Measurements from ENCODE around the gene SELPLG. TPM values are rescaled to one million over a fixed set of nuclear protein-coding genes. Genes with fewer than 3 reads are reported as not detected.
"Not testable (repeated sequence)": the region's sequence is repeated elsewhere in the genome, so short reads cannot be mapped to it uniquely, and the experiment has no call there.

Gene SELPLG
- total RNA-seq, 1 experiment from 2014 or later: 0.41 TPM

DNA sequence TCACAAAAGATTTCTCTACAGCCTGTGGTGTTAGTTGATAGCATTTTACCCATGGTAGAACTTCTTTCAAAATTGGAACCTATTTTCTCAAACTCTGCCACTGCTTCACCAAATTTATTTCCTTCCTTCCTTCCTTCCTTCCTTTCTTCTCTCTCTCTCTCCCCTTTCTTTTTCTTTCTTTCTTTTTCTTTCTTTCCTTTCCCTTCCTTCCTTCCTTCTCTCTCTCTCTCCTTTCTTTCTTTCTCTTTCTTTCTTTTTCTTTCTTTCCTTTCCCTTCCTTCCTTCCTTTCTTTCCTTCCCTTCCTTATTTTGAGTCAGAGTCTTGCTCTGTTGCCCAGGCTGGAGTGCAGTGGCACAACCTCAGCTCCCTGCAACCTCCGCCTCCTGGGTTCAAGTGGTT, 59.4 kb downstream of the SELPLG start:
- DNase-seq (ENCODE audit: low read depth, low spot score); intact Hi-C loops (cut with micrococcal nuclease; ENCODE audit: unreplicated experiment); in situ Hi-C loops (cut with HindIII; ENCODE audit: low pct_unique_long_range_greater_than_20kb, low sequenced_read_pairs); ATAC-seq; H3K27ac ChIP-seq (ENCODE audit: low read length); H3K27me3 ChIP-seq (ENCODE audit: control insufficient read depth, insufficient read depth, low read length); H3K4me1 ChIP-seq (ENCODE audit: control insufficient read depth, insufficient read depth, low read length); CTCF ChIA-PET; H3K36me3 ChIP-seq (ENCODE audit: control insufficient read depth, insufficient read depth, low read length); H3K9me3 ChIP-seq (ENCODE audit: control insufficient read depth, insufficient read depth, low read depth, low read length); POLR2A ChIA-PET; H3K4me3 ChIP-seq (ENCODE audit: low read depth in 2 of 2, low read length in 2 of 2); BruUV-seq (replicated peaks): not testable (repeated sequence)

DNA sequence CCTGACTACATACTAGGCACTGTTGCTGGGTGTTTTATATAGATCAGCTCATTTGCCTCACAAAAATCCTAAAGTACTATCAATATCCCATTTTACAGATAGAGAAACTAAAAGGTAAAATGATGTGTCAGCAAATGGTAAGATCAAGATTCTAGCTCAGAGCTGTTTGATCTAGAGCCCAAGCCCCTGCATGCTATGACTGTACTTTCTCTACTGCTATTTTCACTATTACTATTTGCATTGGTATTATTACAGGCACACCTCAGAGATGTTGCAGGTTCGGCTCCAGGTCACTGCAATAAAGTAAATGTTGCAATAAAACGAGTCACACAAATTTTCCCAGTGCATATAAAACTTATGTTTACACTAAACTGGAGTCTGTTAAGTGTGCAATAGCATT, 60.4 kb downstream of the SELPLG start:
- no peaks in the 10 kb centered on the region for H3K4me1 ChIP-seq (ENCODE audit: control insufficient read depth, insufficient read depth, low read length)
- POLR2A ChIA-PET: interaction anchor here (0.7 kb wide), 1 partner anchor 570 kb away, joined by 6 read pairs; no protein-coding TSS in a partner anchor
- no peak for DNase-seq (ENCODE audit: low read depth, low spot score)
- TF ChIP-seq, protein P1, sequence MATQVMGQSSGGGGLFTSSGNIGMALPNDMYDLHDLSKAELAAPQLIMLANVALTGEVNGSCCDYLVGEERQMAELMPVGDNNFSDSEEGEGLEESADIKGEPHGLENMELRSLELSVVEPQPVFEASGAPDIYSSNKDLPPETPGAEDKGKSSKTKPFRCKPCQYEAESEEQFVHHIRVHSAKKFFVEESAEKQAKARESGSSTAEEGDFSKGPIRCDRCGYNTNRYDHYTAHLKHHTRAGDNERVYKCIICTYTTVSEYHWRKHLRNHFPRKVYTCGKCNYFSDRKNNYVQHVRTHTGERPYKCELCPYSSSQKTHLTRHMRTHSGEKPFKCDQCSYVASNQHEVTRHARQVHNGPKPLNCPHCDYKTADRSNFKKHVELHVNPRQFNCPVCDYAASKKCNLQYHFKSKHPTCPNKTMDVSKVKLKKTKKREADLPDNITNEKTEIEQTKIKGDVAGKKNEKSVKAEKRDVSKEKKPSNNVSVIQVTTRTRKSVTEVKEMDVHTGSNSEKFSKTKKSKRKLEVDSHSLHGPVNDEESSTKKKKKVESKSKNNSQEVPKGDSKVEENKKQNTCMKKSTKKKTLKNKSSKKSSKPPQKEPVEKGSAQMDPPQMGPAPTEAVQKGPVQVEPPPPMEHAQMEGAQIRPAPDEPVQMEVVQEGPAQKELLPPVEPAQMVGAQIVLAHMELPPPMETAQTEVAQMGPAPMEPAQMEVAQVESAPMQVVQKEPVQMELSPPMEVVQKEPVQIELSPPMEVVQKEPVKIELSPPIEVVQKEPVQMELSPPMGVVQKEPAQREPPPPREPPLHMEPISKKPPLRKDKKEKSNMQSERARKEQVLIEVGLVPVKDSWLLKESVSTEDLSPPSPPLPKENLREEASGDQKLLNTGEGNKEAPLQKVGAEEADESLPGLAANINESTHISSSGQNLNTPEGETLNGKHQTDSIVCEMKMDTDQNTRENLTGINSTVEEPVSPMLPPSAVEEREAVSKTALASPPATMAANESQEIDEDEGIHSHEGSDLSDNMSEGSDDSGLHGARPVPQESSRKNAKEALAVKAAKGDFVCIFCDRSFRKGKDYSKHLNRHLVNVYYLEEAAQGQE (IDR thresholded peaks at IDR 0.05; ENCODE audit: insufficient read depth in 1 of 2, low read depth in 2 of 2, low read length in 1 of 2): no peak
- TF ChIP-seq SIN3A (IDR thresholded peaks at IDR 0.05; ENCODE audit: borderline replicate concordance, insufficient read depth, low read depth, low read length): no peak
- no peak for TF ChIP-seq TCF7L2 (IDR thresholded peaks at IDR 0.05; ENCODE audit: low read depth, low read length)
- TF ChIP-seq, protein P2, sequence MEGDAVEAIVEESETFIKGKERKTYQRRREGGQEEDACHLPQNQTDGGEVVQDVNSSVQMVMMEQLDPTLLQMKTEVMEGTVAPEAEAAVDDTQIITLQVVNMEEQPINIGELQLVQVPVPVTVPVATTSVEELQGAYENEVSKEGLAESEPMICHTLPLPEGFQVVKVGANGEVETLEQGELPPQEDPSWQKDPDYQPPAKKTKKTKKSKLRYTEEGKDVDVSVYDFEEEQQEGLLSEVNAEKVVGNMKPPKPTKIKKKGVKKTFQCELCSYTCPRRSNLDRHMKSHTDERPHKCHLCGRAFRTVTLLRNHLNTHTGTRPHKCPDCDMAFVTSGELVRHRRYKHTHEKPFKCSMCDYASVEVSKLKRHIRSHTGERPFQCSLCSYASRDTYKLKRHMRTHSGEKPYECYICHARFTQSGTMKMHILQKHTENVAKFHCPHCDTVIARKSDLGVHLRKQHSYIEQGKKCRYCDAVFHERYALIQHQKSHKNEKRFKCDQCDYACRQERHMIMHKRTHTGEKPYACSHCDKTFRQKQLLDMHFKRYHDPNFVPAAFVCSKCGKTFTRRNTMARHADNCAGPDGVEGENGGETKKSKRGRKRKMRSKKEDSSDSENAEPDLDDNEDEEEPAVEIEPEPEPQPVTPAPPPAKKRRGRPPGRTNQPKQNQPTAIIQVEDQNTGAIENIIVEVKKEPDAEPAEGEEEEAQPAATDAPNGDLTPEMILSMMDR (IDR thresholded peaks at IDR 0.05): no peak
- no peak for TF ChIP-seq POLR2AphosphoS5 (IDR thresholded peaks at IDR 0.05; ENCODE audit: low read depth, low read length)
- H3K27me3 ChIP-seq (ENCODE audit: control insufficient read depth, insufficient read depth, low read length): no peaks in the 10 kb centered on the region
- H3K36me3 ChIP-seq (ENCODE audit: control insufficient read depth, insufficient read depth, low read length): peaks cover under 1% of the 10 kb centered on the region; the same call in 1 of the 2 replicates
- H3K27ac ChIP-seq (ENCODE audit: low read length): no peak overlapping the region
- no TSS peak for BruUV-seq (replicated peaks)
- no peaks in the 10 kb centered on the region for H3K9me3 ChIP-seq (ENCODE audit: control insufficient read depth, insufficient read depth, low read depth, low read length)
- intact Hi-C loops (cut with micrococcal nuclease; ENCODE audit: unreplicated experiment) (no loop called here), in situ Hi-C loops (cut with HindIII; ENCODE audit: low pct_unique_long_range_greater_than_20kb, low sequenced_read_pairs) (no loop called here)
- CTCF ChIA-PET: no interaction called here
- H3K4me3 ChIP-seq (ENCODE audit: low read depth in 2 of 2, low read length in 2 of 2): no peak overlapping the region
- no peak for ATAC-seq

DNA sequence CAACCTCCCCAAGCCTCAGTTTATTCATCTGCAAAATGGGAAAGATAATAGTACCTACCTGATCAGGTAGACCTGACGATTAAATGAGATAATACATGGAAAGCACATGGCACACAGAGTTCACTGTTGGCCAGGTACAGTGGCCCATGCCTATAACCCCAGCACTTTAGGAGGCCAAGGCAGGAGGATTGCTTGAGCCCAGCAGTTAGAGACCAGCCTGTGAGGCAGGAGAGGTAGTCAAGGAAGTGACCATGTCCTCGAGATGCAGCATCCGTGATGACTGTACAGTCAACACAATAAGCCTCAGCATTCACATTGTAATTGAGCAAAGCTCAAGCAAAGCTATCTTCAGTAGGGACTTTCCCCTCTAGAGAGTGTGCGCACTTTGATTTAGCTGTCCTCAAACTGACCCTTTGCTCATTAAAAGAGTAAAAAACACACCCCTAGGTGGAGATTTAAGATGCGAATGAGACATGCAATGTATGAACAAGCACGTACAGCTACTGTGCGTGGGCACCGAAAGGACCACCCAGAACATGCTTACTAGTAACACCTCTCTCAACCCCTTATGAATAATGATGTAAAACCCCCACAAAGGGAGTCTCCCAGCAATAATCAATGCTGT, 61.4 kb downstream of the SELPLG start:
- H3K27ac ChIP-seq (ENCODE audit: low read length): no peak overlapping the region
- intact Hi-C loops (cut with micrococcal nuclease; ENCODE audit: unreplicated experiment) (no loop called here), in situ Hi-C loops (cut with HindIII; ENCODE audit: low pct_unique_long_range_greater_than_20kb, low sequenced_read_pairs) (no loop called here)
- no peaks in the 10 kb centered on the region for H3K9me3 ChIP-seq (ENCODE audit: control insufficient read depth, insufficient read depth, low read depth, low read length)
- no peak for ATAC-seq
- H3K4me1 ChIP-seq (ENCODE audit: control insufficient read depth, insufficient read depth, low read length): no peaks in the 10 kb centered on the region
- no TSS peak for BruUV-seq (replicated peaks)
- DNase-seq (ENCODE audit: low read depth, low spot score): no peak
- H3K27me3 ChIP-seq (ENCODE audit: control insufficient read depth, insufficient read depth, low read length): no peaks in the 10 kb centered on the region
- no peak for TF ChIP-seq POLR2AphosphoS5 (IDR thresholded peaks at IDR 0.05; ENCODE audit: low read depth, low read length)
- TF ChIP-seq, protein P2 (IDR thresholded peaks at IDR 0.05): no peak
- no peak for TF ChIP-seq TCF7L2 (IDR thresholded peaks at IDR 0.05; ENCODE audit: low read depth, low read length)
- no peak for TF ChIP-seq SIN3A (IDR thresholded peaks at IDR 0.05; ENCODE audit: borderline replicate concordance, insufficient read depth, low read depth, low read length)
- TF ChIP-seq, protein P1 (IDR thresholded peaks at IDR 0.05; ENCODE audit: insufficient read depth in 1 of 2, low read depth in 2 of 2, low read length in 1 of 2): no peak
- no peak overlapping the region for H3K4me3 ChIP-seq (ENCODE audit: low read depth in 2 of 2, low read length in 2 of 2)
- ChIA-PET CTCF (no interaction called here), POLR2A (no interaction called here)
- peaks cover 3% of the 10 kb centered on the region for H3K36me3 ChIP-seq (ENCODE audit: control insufficient read depth, insufficient read depth, low read length)

Data from Panc1 (cell line).